HUES48 (cell line): ENCODE data around the gene CPOX.

Experiments
- H3K27ac ChIP-seq: one replicate; pipeline ENCODE4 v1.7.0; 2013; ENCODE audit warnings: low read depth, low read length, inconsistent platforms
- H3K27me3 ChIP-seq: 2 replicates; pipeline ENCODE4 v1.6.1; 2013; ENCODE audit warnings: mild to moderate bottlenecking, low read length; ENCODE audit not compliant: control insufficient read depth, insufficient read depth
- H3K36me3 ChIP-seq: 2 replicates; pipeline ENCODE4 v1.6.1; 2013; ENCODE audit warnings: low read length; ENCODE audit not compliant: control insufficient read depth, insufficient read depth
- H3K4me1 ChIP-seq: 2 replicates; pipeline ENCODE4 v1.6.1; 2013; ENCODE audit warnings: mild to moderate bottlenecking, low read length; ENCODE audit not compliant: control insufficient read depth, insufficient read depth
- H3K4me3 ChIP-seq: 2 replicates; pipeline ENCODE4 v1.5.1; 2013; ENCODE audit warnings: mild to moderate bottlenecking, low read depth, low read length
- H3K9ac ChIP-seq: 2 replicates; pipeline ENCODE4 v1.6.1; 2013; ENCODE audit warnings: mild to moderate bottlenecking, low read depth, low read length, moderate library complexity
- H3K9me3 ChIP-seq: 2 replicates; pipeline ENCODE4 v1.6.1; 2013; ENCODE audit warnings: low read length; ENCODE audit not compliant: control insufficient read depth, insufficient read depth

CPOX gene

DNA sequence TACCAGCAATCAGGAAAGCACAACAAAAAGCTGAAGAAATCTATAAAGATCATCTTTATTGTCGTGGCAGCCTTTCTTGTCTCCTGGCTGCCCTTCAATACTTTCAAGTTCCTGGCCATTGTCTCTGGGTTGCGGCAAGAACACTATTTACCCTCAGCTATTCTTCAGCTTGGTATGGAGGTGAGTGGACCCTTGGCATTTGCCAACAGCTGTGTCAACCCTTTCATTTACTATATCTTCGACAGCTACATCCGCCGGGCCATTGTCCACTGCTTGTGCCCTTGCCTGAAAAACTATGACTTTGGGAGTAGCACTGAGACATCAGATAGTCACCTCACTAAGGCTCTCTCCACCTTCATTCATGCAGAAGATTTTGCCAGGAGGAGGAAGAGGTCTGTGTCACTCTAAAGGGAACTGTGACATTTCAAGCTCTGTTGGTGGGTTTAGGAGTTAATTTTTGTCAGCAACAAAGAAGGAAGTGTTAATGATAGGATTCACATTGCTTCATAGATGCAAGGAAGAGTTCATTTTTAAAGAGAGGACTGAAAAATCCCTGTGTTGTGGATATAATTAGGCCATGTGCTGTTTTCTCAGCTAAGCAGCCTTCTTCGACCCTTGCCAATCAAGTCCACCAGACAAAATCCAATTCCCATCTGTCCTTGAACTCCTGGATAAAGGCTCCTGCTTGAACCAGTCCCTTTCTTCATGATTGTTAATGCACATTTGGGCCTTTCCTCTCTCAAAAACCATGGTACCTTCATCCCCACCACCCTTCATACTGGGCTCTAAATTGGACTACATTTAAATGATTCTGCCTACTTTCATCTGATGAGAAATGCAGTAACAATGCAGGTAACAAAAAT is 60.5 kb downstream of the CPOX start:
- Histone ChIP-seq H3K27me3 (no peaks in the 10 kb centered on the region), H3K9me3 (no peaks in the 10 kb centered on the region), H3K36me3 (no peaks in the 10 kb centered on the region), H3K4me1 (peaks cover 9% of the 10 kb centered on the region), H3K27ac (no peak overlapping the region), H3K4me3 (no peak overlapping the region), H3K9ac (no peak overlapping the region)

DNA sequence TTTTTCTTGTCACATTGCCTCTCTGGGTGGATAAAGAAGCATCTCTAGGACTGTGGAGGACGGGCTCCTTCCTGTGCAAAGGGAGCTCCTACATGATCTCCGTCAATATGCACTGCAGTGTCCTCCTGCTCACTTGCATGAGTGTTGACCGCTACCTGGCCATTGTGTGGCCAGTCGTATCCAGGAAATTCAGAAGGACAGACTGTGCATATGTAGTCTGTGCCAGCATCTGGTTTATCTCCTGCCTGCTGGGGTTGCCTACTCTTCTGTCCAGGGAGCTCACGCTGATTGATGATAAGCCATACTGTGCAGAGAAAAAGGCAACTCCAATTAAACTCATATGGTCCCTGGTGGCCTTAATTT is 61.2 kb downstream of the CPOX start:
- no peaks in the 10 kb centered on the region for H3K9me3 ChIP-seq
- no peak overlapping the region for H3K4me3 ChIP-seq
- H3K27ac ChIP-seq: no peak overlapping the region
- H3K27me3 ChIP-seq: no peaks in the 10 kb centered on the region
- H3K36me3 ChIP-seq: no peaks in the 10 kb centered on the region
- H3K4me1 ChIP-seq: peaks cover 9% of the 10 kb centered on the region
- no peak overlapping the region for H3K9ac ChIP-seq

- Histone ChIP-seq H3K9me3 (no peaks in the 10 kb centered on the region), H3K27me3 (no peaks in the 10 kb centered on the region), H3K4me3 (no peak within 1 kb of the TSS), H3K4me1 (peaks cover 8% of the 10 kb centered on the region), H3K9ac (no peak within 1 kb of the TSS), H3K27ac (no peak within 1 kb of the TSS), H3K36me3 (no peaks in the 10 kb centered on the region)
These were observed 61.7 kb downstream of the CPOX start, which contains the start of gene GPR15 for GRCh38 chr3:98531622-98532274. Gene GPR15 (plus strand): TSS chr3:98531978. CDS start chr3:98532034, 56 bp downstream.

DNA sequence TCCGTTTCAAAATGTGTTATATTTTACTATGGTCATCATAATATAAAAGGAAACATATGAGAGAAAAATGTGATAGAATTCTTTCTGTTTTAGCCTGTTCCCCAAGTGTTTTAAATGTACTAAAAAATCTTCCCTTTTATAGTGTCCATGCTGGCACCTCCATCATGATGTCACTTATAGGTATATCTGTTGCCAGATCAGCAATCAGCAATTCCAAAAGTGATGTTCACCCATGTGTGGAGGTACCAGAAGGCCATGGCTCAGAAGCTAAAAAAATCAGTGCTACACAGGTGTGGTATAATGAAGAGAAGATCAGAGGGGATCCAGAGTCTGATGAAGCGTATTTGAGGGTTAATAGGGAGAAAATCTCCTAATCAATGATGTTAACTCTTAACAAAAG is 62.7 kb downstream of the CPOX start:
- Histone ChIP-seq H3K36me3 (no peaks in the 10 kb centered on the region), H3K27ac (no peak overlapping the region), H3K27me3 (no peaks in the 10 kb centered on the region), H3K4me3 (no peak overlapping the region), H3K9me3 (no peaks in the 10 kb centered on the region), H3K9ac (no peak overlapping the region), H3K4me1 (peaks cover 5% of the 10 kb centered on the region)

GRCh38 chr3:98529856-98530459 is 63.5 kb downstream of the CPOX start:
- Histone ChIP-seq H3K4me3 (no peak overlapping the region), H3K4me1 (peaks cover 5% of the 10 kb centered on the region), H3K9me3 (no peaks in the 10 kb centered on the region)

More at GRCh38 chr3:98529856-98530459, 63.5 kb downstream of the CPOX start:
- no peaks in the 10 kb centered on the region for H3K27me3 ChIP-seq
- H3K9ac ChIP-seq: no peak overlapping the region
- H3K36me3 ChIP-seq: no peaks in the 10 kb centered on the region
- H3K27ac ChIP-seq: no peak overlapping the region
